Caki2 (cell line): ENCODE data around the gene SPDYE5. TPM values are rescaled to one million over a fixed set of nuclear protein-coding genes. Genes with fewer than 3 reads are reported as not detected.
A peak's percentile ranks its signal among the peaks of the same experiment; 100 is the strongest.
"Not testable (repeated sequence)": the region's sequence is repeated elsewhere in the genome, so short reads cannot be mapped to it uniquely, and the experiment has no call there.

Source experiments
- DNase-seq: peaks from one replicate; pipeline ENCODE4 v3.0.0-alpha.2; 2015; ENCODE audit warnings: low read depth
- in situ Hi-C: cut with HindIII; loops from 2 replicates; pipeline ENCODE4 v1.10.0; 2016; ENCODE audit warnings: low sequenced_read_pairs, low pct_unique_long_range_greater_than_20kb, mixed read lengths
- total RNA-seq: library from RNA; depleted of rRNA; stranded (reverse); fragments of >200 nt; shearing (Covaris generic); gene quantifications from 2 replicates; pipeline ENCODE4 v1.2.3, GENCODE V29; 2014; ENCODE audit warnings: low replicate concordance; rRNA removed

The SPDYE5 gene
- total RNA-seq = not detected in 2 replicates

GRCh38 chr7:75492020-75492419 is at the start of gene SPDYE5:
TSS of gene SPDYE5 (plus strand) at chr7:75492320. CDS start at chr7:75494048, 1,728 bp downstream.
- in situ Hi-C loops, DNase-seq: not testable (repeated sequence)

- in situ Hi-C loops = not testable (repeated sequence)
Observed at GRCh38 chr7:75442465-75443111, 49.5 kb upstream of the SPDYE5 start.

GRCh38 chr7:75449946-75450345 is 42.2 kb upstream of the SPDYE5 start:
- DNase-seq, in situ Hi-C loops: not testable (repeated sequence)

More at GRCh38 chr7:75442465-75443111, 49.5 kb upstream of the SPDYE5 start:
- DNase-seq = peak; percentile 24

- DNase-seq, in situ Hi-C loops: not testable (repeated sequence)
Observed at GRCh38 chr7:75452494-75452955, 39.6 kb upstream of the SPDYE5 start.

GRCh38 chr7:75456403-75456802 is 35.7 kb upstream of the SPDYE5 start:
- in situ Hi-C loops, DNase-seq: not testable (repeated sequence)

- in situ Hi-C loops = not testable (repeated sequence)
Observed at GRCh38 chr7:75458034-75458433, 34.1 kb upstream of the SPDYE5 start.

GRCh38 chr7:75460541-75460940 is 31.6 kb upstream of the SPDYE5 start:
- DNase-seq, in situ Hi-C loops: not testable (repeated sequence)

More at GRCh38 chr7:75458034-75458433, 34.1 kb upstream of the SPDYE5 start:
- not testable (repeated sequence) for DNase-seq

- in situ Hi-C loops = not testable (repeated sequence)
Observed at GRCh38 chr7:75470166-75470565, 22.0 kb upstream of the SPDYE5 start.

GRCh38 chr7:75477457-75477856 is 14.7 kb upstream of the SPDYE5 start:
- DNase-seq, in situ Hi-C loops: not testable (repeated sequence)

More at GRCh38 chr7:75470166-75470565, 22.0 kb upstream of the SPDYE5 start:
- DNase-seq = not testable (repeated sequence)

GRCh38 chr7:75480313-75480712 is 11.8 kb upstream of the SPDYE5 start:
- in situ Hi-C loops = not testable (repeated sequence)

GRCh38 chr7:75485355-75485978 is 6.7 kb upstream of the SPDYE5 start:
- in situ Hi-C loops = not testable (repeated sequence)
- peak; percentile 19 for DNase-seq

More at GRCh38 chr7:75480313-75480712, 11.8 kb upstream of the SPDYE5 start:
- not testable (repeated sequence) for DNase-seq

GRCh38 chr7:75485979-75486643 is 6.0 kb upstream of the SPDYE5 start, which contains the start of gene POM121C:
TSS of gene POM121C (minus strand) at chr7:75486299. CDS start at chr7:75441496, 44,803 bp downstream.
- DNase-seq = peak; percentile 81
- in situ Hi-C loops = not testable (repeated sequence)

- in situ Hi-C loops, DNase-seq: not testable (repeated sequence)
Observed at GRCh38 chr7:75509033-75509432, 16.9 kb downstream of the SPDYE5 start.

- DNase-seq, in situ Hi-C loops: not testable (repeated sequence)
Observed at GRCh38 chr7:75518842-75519241, 26.7 kb downstream of the SPDYE5 start.

GRCh38 chr7:75521727-75522126 is 29.6 kb downstream of the SPDYE5 start:
- DNase-seq, in situ Hi-C loops: not testable (repeated sequence)

- DNase-seq, in situ Hi-C loops: not testable (repeated sequence)
Observed at GRCh38 chr7:75527224-75527722, 35.2 kb downstream of the SPDYE5 start.

- in situ Hi-C loops = no loop called here
- DNase-seq = peak; percentile 8
Observed at GRCh38 chr7:75531359-75531821, 39.3 kb downstream of the SPDYE5 start.

- no peak for DNase-seq
- in situ Hi-C loops = no loop called here
Observed at GRCh38 chr7:75532639-75533038, 40.5 kb downstream of the SPDYE5 start.
